ENCODE results near the gene EXOSC9. TPM values are rescaled to one million over a fixed set of nuclear protein-coding genes. Genes with fewer than 3 reads are reported as not detected.
"Not testable (repeated sequence)": the region's sequence is repeated elsewhere in the genome, so short reads cannot be mapped to it uniquely, and the experiment has no call there.

Gene EXOSC9, protein sequence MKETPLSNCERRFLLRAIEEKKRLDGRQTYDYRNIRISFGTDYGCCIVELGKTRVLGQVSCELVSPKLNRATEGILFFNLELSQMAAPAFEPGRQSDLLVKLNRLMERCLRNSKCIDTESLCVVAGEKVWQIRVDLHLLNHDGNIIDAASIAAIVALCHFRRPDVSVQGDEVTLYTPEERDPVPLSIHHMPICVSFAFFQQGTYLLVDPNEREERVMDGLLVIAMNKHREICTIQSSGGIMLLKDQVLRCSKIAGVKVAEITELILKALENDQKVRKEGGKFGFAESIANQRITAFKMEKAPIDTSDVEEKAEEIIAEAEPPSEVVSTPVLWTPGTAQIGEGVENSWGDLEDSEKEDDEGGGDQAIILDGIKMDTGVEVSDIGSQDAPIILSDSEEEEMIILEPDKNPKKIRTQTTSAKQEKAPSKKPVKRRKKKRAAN
- 10 to 100 TPM; 12.0 to 45.3 (median 40.1) TPM for polyA plus RNA-seq (ENCODE audit: low read depth in 6 of 6)

DNA sequence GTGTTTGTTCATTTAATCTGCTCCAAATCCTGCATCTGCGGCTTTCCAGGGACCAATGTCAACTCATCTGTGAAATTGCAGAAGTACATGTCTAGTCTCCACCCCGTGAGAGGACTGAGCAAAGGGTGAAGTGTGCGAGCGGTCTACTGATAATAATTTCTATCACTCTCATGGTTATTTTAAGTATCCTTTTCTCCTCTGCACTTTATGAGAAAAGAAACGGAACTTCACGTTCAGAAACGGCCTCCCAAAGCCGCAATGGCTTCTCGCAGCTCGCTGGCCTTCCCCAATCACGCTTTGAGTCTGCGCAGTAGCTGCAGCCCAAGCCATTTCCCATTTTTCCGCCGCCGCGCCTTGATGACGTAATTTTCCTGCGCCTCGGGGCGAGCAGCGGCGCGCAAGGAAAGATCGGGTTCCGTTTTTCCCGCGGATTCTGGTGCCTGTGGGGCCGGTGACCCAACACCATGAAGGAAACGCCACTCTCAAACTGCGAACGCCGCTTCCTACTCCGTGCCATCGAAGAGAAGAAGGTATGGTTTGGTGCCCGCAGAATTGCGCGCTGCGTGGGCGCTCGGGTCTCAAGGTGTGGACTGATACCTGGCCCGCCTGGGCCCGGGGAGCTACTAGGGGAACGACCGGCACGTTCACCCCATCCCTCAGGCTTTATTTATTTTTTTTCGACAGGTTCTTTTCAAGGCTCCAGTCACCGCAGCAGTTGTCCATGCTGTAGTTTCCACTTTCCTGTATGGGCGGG, at the start of gene EXOSC9:
Gene EXOSC9, plus strand, starts transcription at position 363 of the 754 bp plus-strand sequence. Its CDS starts 102 bp downstream, at position 465.
- peak within 1 kb of the TSS; percentile 82 to 98 (median 93) for H3K4me3 Mint-ChIP-seq
- DNase-seq = peak; percentile 91
- no peaks in the 10 kb centered on the region for H3K9me3 Mint-ChIP-seq
- H3K27ac Mint-ChIP-seq = peak within 1 kb of the TSS; percentile 96 to 99 (median 98)
- H3K4me1 Mint-ChIP-seq = peaks cover 14 to 34% (median 16%) of the 10 kb centered on the region in 3 donors
- no peaks in the 10 kb centered on the region for H3K27me3 Mint-ChIP-seq
- peak; percentile 79 to 82 for ATAC-seq (ENCODE audit: low read depth in 2 of 2)
- peaks cover 0 to 12% of the 10 kb centered on the region in 2 donors for H3K36me3 Mint-ChIP-seq

DNA sequence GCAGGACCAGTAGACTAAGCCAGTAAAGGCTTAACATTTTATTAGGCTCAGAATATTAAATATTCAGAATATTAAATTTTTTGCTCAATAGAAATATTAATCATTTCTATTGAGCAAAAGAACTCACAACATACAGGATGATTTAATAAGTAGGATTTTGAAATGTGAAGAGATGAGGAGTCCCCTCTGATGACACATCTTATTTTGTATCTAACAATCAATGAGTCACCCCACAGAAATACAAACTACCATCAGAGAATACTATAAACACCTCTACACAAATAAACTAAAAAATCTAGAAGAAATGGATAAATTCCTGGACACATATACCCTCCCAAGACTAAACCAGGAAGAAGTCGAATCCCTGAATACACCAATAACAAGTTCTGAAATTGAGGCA, 49.0 kb upstream of the EXOSC9 start:
- H3K9me3 Mint-ChIP-seq; DNase-seq; H3K4me3 Mint-ChIP-seq; H3K36me3 Mint-ChIP-seq; H3K4me1 Mint-ChIP-seq; ATAC-seq (ENCODE audit: low read depth in 2 of 2); H3K27ac Mint-ChIP-seq: not testable (repeated sequence)
- H3K27me3 Mint-ChIP-seq = peaks cover 27 to 46% (median 44%) of the 10 kb centered on the region in 3 donors

DNA sequence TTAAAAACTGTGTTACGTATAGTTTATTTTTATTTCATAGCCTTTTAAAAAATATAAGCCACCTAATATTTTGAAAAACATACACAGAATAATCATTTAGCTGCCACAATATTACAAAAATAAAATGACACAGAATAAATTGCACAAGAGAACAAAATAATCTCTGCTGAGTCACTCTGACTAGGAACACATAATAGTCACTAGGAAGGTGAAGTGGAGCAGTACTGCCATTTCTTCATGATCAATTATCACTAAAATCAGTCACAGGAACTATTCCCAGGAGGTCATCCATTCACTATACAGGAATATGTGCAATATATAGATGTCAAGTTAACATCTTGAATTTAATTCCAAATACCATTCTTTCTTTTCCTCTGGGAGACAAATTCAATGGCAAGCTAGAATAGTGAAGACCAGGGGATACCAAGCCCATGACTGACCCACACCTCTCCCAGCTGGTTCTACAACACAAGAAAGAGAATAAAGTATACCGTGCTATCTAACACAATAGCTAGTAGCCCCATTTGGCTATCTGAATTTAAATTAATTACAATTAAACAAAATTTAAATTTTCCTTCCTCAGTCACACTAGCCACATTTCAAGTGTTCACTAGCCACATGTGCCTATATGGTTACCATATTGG, 42.1 kb upstream of the EXOSC9 start:
- Mint-ChIP-seq H3K27ac (no peak overlapping the region), H3K36me3 (no peaks in the 10 kb centered on the region), H3K4me3 (no peak overlapping the region), H3K27me3 (peaks cover 41 to 54% (median 48%) of the 10 kb centered on the region in 3 donors), H3K4me1 (peaks cover 0 to 2% (median 2%) of the 10 kb centered on the region in 3 donors), H3K9me3 (peaks cover 0 to 8% (median 2%) of the 10 kb centered on the region in 7 donors)
- DNase-seq (no peak), ATAC-seq (ENCODE audit: low read depth in 2 of 2) (no peak)

DNA sequence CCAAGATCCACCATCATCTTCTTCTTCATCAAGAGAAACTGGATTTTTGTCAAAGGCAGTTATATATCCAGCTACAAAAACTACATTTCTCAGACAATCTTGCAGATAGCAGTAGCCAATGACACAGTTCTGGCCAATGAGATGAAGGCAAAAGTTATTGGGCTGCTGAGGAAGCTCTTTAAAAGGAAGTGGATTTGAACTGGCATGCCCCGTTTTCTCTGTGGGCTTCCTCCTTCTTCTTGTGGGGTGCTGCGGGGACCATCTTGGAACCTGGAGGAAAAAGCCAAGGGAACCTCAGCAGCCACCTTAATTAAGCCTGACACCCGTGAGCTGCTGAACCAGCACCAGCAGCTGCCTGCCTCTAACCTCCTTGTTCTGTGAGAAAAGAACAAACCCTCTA, 40.9 kb upstream of the EXOSC9 start:
- Mint-ChIP-seq H3K4me3 (no peak overlapping the region), H3K4me1 (peaks cover 1 to 5% (median 4%) of the 10 kb centered on the region in 3 donors), H3K36me3 (no peaks in the 10 kb centered on the region), H3K9me3 (peaks cover 0 to 4% (median 0%) of the 10 kb centered on the region in 7 donors), H3K27ac (no peak overlapping the region), H3K27me3 (peaks cover 42 to 56% (median 44%) of the 10 kb centered on the region in 3 donors)
- ATAC-seq (ENCODE audit: low read depth in 2 of 2) = no peak
- no peak for DNase-seq

DNA sequence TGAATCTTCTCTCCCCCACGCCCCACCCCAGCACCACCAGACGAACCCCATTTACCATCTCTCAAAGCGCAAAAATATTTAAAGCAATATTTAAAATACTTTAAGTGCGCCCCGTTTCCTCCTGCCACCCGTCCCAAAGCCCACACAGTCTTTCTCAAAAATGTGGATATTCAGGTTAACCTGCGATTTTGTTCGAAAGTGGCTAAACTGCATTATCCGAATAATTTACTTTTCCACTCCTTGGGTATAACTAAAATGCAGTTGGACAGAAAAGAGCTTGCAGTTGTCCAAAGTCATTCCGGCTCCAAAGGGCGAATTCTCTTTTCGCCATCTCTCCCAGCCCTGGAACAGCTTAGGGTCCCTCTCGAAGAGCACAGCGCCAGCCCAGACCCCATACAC, 36.8 kb upstream of the EXOSC9 start:
- peaks cover 62 to 74% (median 74%) of the 10 kb centered on the region in 3 donors for H3K27me3 Mint-ChIP-seq
- ATAC-seq (ENCODE audit: low read depth in 2 of 2) (no peak), DNase-seq (no peak)
- H3K36me3 Mint-ChIP-seq = no peaks in the 10 kb centered on the region
- H3K4me1 Mint-ChIP-seq = peaks cover 5 to 8% (median 7%) of the 10 kb centered on the region in 3 donors
- H3K9me3 Mint-ChIP-seq = no peaks in the 10 kb centered on the region
- H3K4me3 Mint-ChIP-seq = peak overlapping the region in 4 of 8 donors; percentile 26 to 53 (median 33)
- peak overlapping the region in 1 of 6 donors; percentile 3 for H3K27ac Mint-ChIP-seq

DNA sequence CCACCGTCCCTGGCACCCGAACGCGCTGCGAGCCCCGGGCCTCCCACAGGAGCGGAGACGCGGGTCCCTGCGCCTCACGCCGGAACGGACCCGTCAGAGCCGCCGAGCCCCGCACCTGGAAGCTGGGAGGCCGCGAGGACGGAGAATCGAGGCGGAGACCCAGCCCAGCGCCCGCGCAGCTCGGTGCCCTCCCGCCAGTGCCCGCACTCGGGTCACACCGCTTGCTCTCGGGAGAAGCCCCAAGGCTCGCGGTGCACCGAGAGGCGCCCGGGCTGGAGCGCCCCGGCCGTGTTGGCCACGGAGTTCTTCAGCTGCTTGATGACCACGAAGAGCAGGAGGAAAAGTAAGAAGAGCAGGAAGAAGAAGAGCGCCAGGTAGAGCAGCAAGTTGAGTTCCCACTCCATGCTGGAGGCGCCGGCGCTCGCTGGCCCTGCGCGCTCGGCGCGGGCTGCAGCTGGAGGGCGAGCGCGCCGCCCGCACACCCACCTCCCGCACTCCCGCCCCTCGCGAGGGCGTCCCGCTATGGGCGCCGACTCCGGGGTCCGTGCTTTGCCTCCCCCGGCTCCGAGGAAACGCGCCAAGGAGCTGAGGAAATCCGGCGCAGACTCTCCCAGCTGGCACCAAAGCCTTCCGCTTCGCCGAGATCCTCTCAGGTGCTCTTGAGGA, 36.3 kb upstream of the EXOSC9 start, which contains the start of gene SMIM43:
Gene SMIM43, minus strand, starts transcription at position 463 of the 666 bp plus-strand sequence. Its CDS starts 59 bp downstream, at position 404.
- H3K4me3 Mint-ChIP-seq = peak within 1 kb of the TSS in 6 of 8 donors; percentile 26 to 65 (median 42)
- ATAC-seq (ENCODE audit: low read depth in 2 of 2) (no peak), DNase-seq (no peak)
- peaks cover 62 to 79% (median 73%) of the 10 kb centered on the region in 3 donors for H3K27me3 Mint-ChIP-seq
- H3K36me3 Mint-ChIP-seq = no peaks in the 10 kb centered on the region
- H3K9me3 Mint-ChIP-seq = no peaks in the 10 kb centered on the region
- H3K4me1 Mint-ChIP-seq = peaks cover 5 to 8% (median 7%) of the 10 kb centered on the region in 3 donors
- H3K27ac Mint-ChIP-seq = peak within 1 kb of the TSS in 2 of 6 donors; percentile 3 to 56

DNA sequence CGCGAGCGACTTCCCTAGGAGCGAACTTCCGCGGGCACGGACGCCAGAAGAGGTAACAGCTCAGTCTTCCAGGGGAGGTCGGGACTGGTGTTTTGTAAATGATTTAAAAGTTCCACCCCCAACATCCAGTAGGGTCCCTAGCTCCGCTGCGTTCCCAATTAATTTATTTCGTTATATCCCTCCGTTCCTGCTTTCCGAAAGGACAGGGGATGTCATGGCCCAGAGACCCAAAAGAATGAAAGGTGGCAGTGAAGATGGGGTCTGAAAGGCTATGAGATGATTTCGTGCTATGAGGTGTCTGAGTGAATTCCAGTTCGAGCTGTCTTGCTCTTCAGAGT, 35.8 kb upstream of the EXOSC9 start:
- ATAC-seq (ENCODE audit: low read depth in 2 of 2) = no peak

DNA sequence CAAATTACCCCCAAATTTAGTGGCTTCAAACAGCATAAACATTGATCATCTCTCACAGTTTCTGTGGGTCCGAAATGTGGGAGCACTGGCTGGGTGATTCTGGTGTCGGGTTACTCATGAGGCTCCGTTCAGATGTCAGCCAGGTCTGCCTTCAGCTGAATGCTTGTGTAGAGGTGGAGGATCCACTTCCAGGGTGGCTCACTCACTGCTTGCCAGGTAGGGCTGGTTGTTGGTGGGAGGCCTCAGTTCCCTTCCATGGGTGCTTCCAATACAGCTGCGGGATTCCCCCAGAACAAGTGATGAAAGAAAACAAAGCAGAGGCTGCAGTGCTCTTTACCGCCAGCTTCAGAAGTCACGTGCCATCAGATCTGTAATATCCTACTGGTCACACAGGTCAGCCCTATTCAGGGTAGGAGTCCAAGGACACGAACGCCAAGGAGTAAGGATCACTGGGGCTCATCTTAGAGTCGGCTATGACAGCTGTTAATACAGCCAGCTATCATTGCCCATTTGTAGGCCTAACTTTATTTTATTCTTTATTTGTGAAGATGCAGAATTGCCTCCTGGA, 35.1 kb upstream of the EXOSC9 start:
- ATAC-seq (ENCODE audit: low read depth in 2 of 2) (no peak), DNase-seq (no peak)
- Mint-ChIP-seq H3K27me3 (peaks cover 69 to 92% (median 78%) of the 10 kb centered on the region in 3 donors), H3K36me3 (no peaks in the 10 kb centered on the region), H3K4me3 (no peak overlapping the region), H3K4me1 (peaks cover 5 to 8% (median 7%) of the 10 kb centered on the region in 3 donors), H3K27ac (no peak overlapping the region), H3K9me3 (no peaks in the 10 kb centered on the region)

More for the DNA sequence above, 35.8 kb upstream of the EXOSC9 start:
- H3K27me3 Mint-ChIP-seq = peaks cover 67 to 84% (median 73%) of the 10 kb centered on the region in 3 donors
- peak overlapping the region in 6 of 8 donors; percentile 22 to 65 (median 39) for H3K4me3 Mint-ChIP-seq
- H3K27ac Mint-ChIP-seq = no peak overlapping the region
- peaks cover 5 to 8% (median 7%) of the 10 kb centered on the region in 3 donors for H3K4me1 Mint-ChIP-seq
- no peaks in the 10 kb centered on the region for H3K36me3 Mint-ChIP-seq
- H3K9me3 Mint-ChIP-seq = no peaks in the 10 kb centered on the region
- no peak for DNase-seq

DNA sequence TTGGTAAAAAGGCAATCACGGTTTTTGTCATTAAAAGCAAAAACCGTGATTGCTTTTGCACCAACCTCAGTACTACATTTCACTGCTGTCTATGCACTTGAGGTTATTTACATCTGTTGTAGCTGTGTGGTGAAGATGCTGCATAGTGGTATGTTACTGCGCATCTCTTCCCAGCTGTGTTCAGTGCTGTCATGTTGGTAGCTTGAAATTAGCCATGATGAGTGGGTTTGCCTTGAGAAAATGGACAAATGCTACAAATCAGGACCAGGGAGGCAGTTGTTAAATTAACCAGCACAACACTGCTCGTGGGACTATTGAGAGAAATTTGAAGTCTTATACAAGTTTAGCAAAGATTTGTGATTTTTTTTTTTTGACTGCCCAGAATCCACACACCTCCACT, 34.0 kb upstream of the EXOSC9 start:
- H3K27me3 Mint-ChIP-seq = peaks cover 67 to 91% (median 80%) of the 10 kb centered on the region in 3 donors

DNA sequence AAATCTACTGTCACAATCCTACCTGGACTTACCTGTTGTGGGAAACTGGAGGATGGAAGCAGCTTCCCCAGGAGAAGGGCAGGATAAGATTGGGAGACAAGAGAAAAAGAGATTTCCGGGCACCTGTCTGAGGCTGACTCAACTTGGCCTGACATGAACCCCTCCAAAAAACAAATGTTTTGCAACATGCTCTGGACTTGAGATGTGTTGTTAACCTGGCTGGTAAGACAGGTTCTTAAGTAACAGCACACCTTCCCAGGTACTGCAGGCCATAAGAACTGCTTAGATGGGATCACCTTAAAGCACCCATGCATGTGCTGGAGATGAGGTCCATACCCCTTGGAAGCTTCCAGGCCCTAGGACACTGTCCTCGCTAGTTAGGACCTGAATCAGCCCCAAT, 31.8 kb upstream of the EXOSC9 start:
- ATAC-seq (ENCODE audit: low read depth in 2 of 2) = no peak

More for the DNA sequence above, 34.0 kb upstream of the EXOSC9 start:
- Mint-ChIP-seq H3K36me3 (no peaks in the 10 kb centered on the region), H3K9me3 (peaks cover 0 to under 1% (median 0%) of the 10 kb centered on the region in 7 donors), H3K4me1 (peaks cover 5 to 8% (median 7%) of the 10 kb centered on the region in 3 donors), H3K4me3 (no peak overlapping the region), H3K27ac (no peak overlapping the region)
- ATAC-seq (ENCODE audit: low read depth in 2 of 2) (no peak), DNase-seq (no peak)

DNA sequence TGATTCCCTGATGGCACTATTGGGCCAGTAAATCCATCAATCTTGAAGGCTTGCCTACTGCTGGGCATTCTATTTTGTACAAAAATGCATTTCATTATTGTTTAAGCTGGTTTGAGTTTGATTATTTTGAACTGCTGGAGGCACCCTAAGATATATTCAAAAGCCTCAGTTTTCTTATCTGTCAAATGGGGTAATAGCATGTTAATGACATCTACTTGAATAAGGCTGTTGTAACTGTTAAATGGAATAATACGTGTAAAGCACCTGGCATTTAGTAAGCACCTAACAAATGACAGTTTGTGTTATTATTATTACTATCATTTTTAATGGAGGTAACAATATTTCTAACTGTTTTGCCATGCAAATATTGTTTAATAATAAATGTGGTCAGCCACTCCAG, 29.3 kb upstream of the EXOSC9 start:
- Mint-ChIP-seq H3K4me1 (no peaks in the 10 kb centered on the region), H3K27me3 (peaks cover 37 to 60% (median 45%) of the 10 kb centered on the region in 3 donors), H3K4me3 (no peak overlapping the region), H3K27ac (no peak overlapping the region), H3K9me3 (peaks cover 0 to 2% (median 0%) of the 10 kb centered on the region in 7 donors), H3K36me3 (no peaks in the 10 kb centered on the region)
- ATAC-seq (ENCODE audit: low read depth in 2 of 2) = no peak
- no peak for DNase-seq

More for the DNA sequence above, 31.8 kb upstream of the EXOSC9 start:
- Mint-ChIP-seq H3K9me3 (peaks cover 0 to 2% (median 0%) of the 10 kb centered on the region in 7 donors), H3K4me3 (no peak overlapping the region), H3K27me3 (peaks cover 54 to 74% (median 70%) of the 10 kb centered on the region in 3 donors), H3K36me3 (no peaks in the 10 kb centered on the region), H3K27ac (no peak overlapping the region), H3K4me1 (peaks cover 3 to 5% (median 4%) of the 10 kb centered on the region in 3 donors)
- no peak for DNase-seq

DNA sequence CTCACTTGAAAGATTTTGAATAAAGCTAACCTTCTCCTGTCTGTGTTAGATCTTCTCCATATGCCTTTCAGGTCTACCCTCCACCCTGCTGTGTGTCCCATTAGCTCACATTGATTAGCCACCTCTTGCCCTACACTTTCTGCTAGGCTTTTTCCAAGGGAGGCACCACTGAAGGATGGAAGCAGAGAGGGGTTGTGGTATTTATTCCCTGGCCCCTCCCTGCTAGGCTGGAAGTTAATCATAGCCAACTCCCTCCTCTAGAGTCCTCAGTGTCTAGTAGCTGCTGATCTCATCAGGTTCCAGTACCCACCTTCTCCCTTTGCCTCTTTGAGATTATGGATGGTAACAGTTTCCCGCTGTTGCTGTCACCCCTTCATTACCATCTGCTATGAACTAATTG, 27.2 kb upstream of the EXOSC9 start:
- Mint-ChIP-seq H3K4me1 (no peaks in the 10 kb centered on the region), H3K36me3 (no peaks in the 10 kb centered on the region), H3K27me3 (peaks cover 23 to 51% (median 34%) of the 10 kb centered on the region in 3 donors), H3K4me3 (peak overlapping the region in 1 of 8 donors; percentile 62), H3K9me3 (peaks cover 0 to 2% (median 0%) of the 10 kb centered on the region in 7 donors), H3K27ac (no peak overlapping the region)
- no peak for ATAC-seq (ENCODE audit: low read depth in 2 of 2)
- DNase-seq = no peak
